Tibial artery (tissue), 4 donors: ENCODE measurements around the gene APOL2.
A peak's percentile ranks its signal among the peaks of the same experiment; 100 is the strongest.
"Not testable (repeated sequence)": the region's sequence is repeated elsewhere in the genome, so short reads cannot be mapped to it uniquely, and the experiment has no call there.

Experiments used
- DNase-seq, 2 donors: peaks; one replicate each; pipeline ENCODE4 v3.0.0-alpha.2; 2019
- H3K27ac ChIP-seq, 2 donors: fragments of 200-600 bp; sonication (generic) in 1 of 2; 1 replicate in 1 of 2; 2 replicates in 1 of 2; pipeline ENCODE4 v1.5.1; 2018 to 2019; ENCODE audit warnings: mild to moderate bottlenecking in 1 of 2
- H3K27me3 ChIP-seq, 2 donors: fragments of 200-600 bp; sonication (generic) in 1 of 2; one replicate each; pipeline versions ENCODE4 v1.5.1 to v1.6.0; 2016 to 2019
- H3K36me3 ChIP-seq, 3 donors: fragments of 200-600 bp; sonication (generic) in 2 of 3; one replicate each; pipeline ENCODE4 v1.5.1; 2016 to 2019; ENCODE audit warnings: mild to moderate bottlenecking in 2 of 3
- H3K4me1 ChIP-seq, 4 donors: fragments of 200-600 bp; sonication (generic) in 2 of 4; 1 replicate in 3 of 4; 2 replicates in 1 of 4; pipeline ENCODE4 v1.5.1; 2016 to 2019
- H3K4me3 ChIP-seq, 2 donors: fragments of 200-600 bp; sonication (generic) in 1 of 2; 1 replicate in 1 of 2; 2 replicates in 1 of 2; pipeline ENCODE4 v1.5.1; 2018 to 2019; ENCODE audit warnings: mild to moderate bottlenecking in 2 of 2
- H3K9me3 ChIP-seq, 3 donors: fragments of 200-600 bp; sonication (generic) in 1 of 3; one replicate each; pipeline ENCODE4 v1.5.1; 2016 to 2019
- CTCF ChIP-seq, 2 experiments: fragments of 200-600 bp in 1 of 2; fragments of 450-650 bp in 1 of 2; IDR thresholded peaks; one replicate each; pipeline ENCODE4 v1.5.1; 2017 to 2019; ENCODE audit warnings: antibody characterized with exemption in 2 of 2, mild to moderate bottlenecking in 1 of 2, moderate library complexity in 1 of 2
- intact Hi-C: fragments of 100-400 bp; cut with DNase I; formaldehyde crosslinking; loops from one replicate; pipeline ENCODE4 v1.15.0; 2023; ENCODE audit warnings: low total_unique reads

APOL2 gene

GRCh38 chr22:36208914-36209313 is 30.4 kb downstream of the APOL2 start:
- H3K27me3 ChIP-seq, result peaks cover 0 to 6% of the 10 kb centered on the region in 2 donors
- no peak for DNase-seq
- TF ChIP-seq CTCF (IDR thresholded peaks at IDR 0.05), result no peak
- no peak overlapping the region for H3K27ac ChIP-seq
- no peaks in the 10 kb centered on the region for H3K9me3 ChIP-seq
- no peaks in the 10 kb centered on the region for H3K36me3 ChIP-seq
- H3K4me3 ChIP-seq, result no peak overlapping the region
- intact Hi-C loops, result no loop called here
- no peaks in the 10 kb centered on the region for H3K4me1 ChIP-seq

- no peaks in the 10 kb centered on the region for H3K4me1 ChIP-seq
- no peaks in the 10 kb centered on the region for H3K9me3 ChIP-seq
- H3K27ac ChIP-seq, result no peak overlapping the region
- peak in 1 of 2 donors; percentile 10 for DNase-seq
- H3K36me3 ChIP-seq, result no peaks in the 10 kb centered on the region
- H3K27me3 ChIP-seq, result peaks cover 0 to 3% of the 10 kb centered on the region in 2 donors
- H3K4me3 ChIP-seq, result no peak overlapping the region
- intact Hi-C loops, result no loop called here
- no peak for TF ChIP-seq CTCF (IDR thresholded peaks at IDR 0.05)
Measured at GRCh38 chr22:36208162-36208765, 31.1 kb downstream of the APOL2 start.

- Histone ChIP-seq H3K36me3 (no peaks in the 10 kb centered on the region), H3K4me1 (no peaks in the 10 kb centered on the region), H3K9me3 (no peaks in the 10 kb centered on the region), H3K4me3 (no peak overlapping the region), H3K27ac (no peak overlapping the region), H3K27me3 (no peaks in the 10 kb centered on the region)
- intact Hi-C loops, result no loop called here
- no peak for TF ChIP-seq CTCF (IDR thresholded peaks at IDR 0.05)
- no peak for DNase-seq
Measured at GRCh38 chr22:36206255-36206654, 33.1 kb downstream of the APOL2 start.

GRCh38 chr22:36205573-36205972 is 33.8 kb downstream of the APOL2 start:
- H3K4me3 ChIP-seq, H3K36me3 ChIP-seq, DNase-seq, H3K9me3 ChIP-seq, H3K27ac ChIP-seq, intact Hi-C loops, H3K27me3 ChIP-seq, H3K4me1 ChIP-seq: not testable (repeated sequence)

- intact Hi-C loops, result loop anchor here (5.0 kb wide), 1 partner anchor 53 kb away; no protein-coding TSS in a partner anchor
- no peak for TF ChIP-seq CTCF (IDR thresholded peaks at IDR 0.05)
- H3K9me3 ChIP-seq, result no peaks in the 10 kb centered on the region
- H3K4me3 ChIP-seq, result no peak overlapping the region
- no peak for DNase-seq
- H3K27me3 ChIP-seq, result peaks cover 0 to 2% of the 10 kb centered on the region in 2 donors
- H3K4me1 ChIP-seq, result no peaks in the 10 kb centered on the region
- H3K36me3 ChIP-seq, result no peaks in the 10 kb centered on the region
- H3K27ac ChIP-seq, result no peak overlapping the region
Measured at GRCh38 chr22:36204632-36205015, 34.7 kb downstream of the APOL2 start.

- Histone ChIP-seq H3K27ac (no peak overlapping the region), H3K36me3 (no peaks in the 10 kb centered on the region), H3K9me3 (no peaks in the 10 kb centered on the region), H3K4me1 (no peaks in the 10 kb centered on the region), H3K4me3 (no peak overlapping the region), H3K27me3 (peaks cover 0 to 4% of the 10 kb centered on the region in 2 donors)
- DNase-seq, result no peak
- TF ChIP-seq CTCF (IDR thresholded peaks at IDR 0.05), result no peak
- intact Hi-C loops, result loop anchor here (5.0 kb wide), 1 partner anchor 53 kb away; no protein-coding TSS in a partner anchor
Measured at GRCh38 chr22:36204001-36204631, 35.2 kb downstream of the APOL2 start.

GRCh38 chr22:36203441-36203840 is 35.9 kb downstream of the APOL2 start:
- peak in 1 of 2 donors; percentile 43 for DNase-seq
- intact Hi-C loops, result loop anchor here (5.0 kb wide), 1 partner anchor 54 kb away; no protein-coding TSS in a partner anchor
- H3K27ac ChIP-seq, H3K4me1 ChIP-seq, H3K9me3 ChIP-seq, H3K4me3 ChIP-seq, H3K27me3 ChIP-seq, H3K36me3 ChIP-seq: not testable (repeated sequence)

GRCh38 chr22:36202906-36203305 is 36.4 kb downstream of the APOL2 start:
- DNase-seq, result peak in 1 of 2 donors; percentile 53
- not testable (repeated sequence) for H3K4me3 ChIP-seq, H3K9me3 ChIP-seq, H3K27ac ChIP-seq, H3K4me1 ChIP-seq, H3K27me3 ChIP-seq, H3K36me3 ChIP-seq
- intact Hi-C loops, result loop anchor here (5.0 kb wide), 1 partner anchor 54 kb away; no protein-coding TSS in a partner anchor
